A673 (cell line): Measurements from ENCODE around the gene CASQ2. TPM values are rescaled to one million over a fixed set of nuclear protein-coding genes. Genes with fewer than 3 reads are reported as not detected.

Experiments used
- BruUV-seq: library from RNA; stranded (reverse); fragments of 400-500 nt; replicated peaks from 2 replicates; lab custom pipeline; 2021; lab: Mats Ljungman, UMichigan
- CTCF ChIA-PET: fragments of 300-600 bp; sonication (Branson Sonifier 250); formaldehyde crosslinking; loops from one replicate; lab custom pipeline; 2022; ENCODE audit warnings: antibody characterized with exemption; lab: Charles Lee
- POLR2A ChIA-PET: fragments of 300-600 bp; sonication (Branson Sonifier 250); formaldehyde crosslinking; loops from one replicate; lab custom pipeline; 2022; ENCODE audit warnings: antibody characterized with exemption; ENCODE audit not compliant: low non-redundant PET; lab: Charles Lee
- DNase-seq: peaks from one replicate; pipeline ENCODE4 v3.0.0-alpha.2; 2015; ENCODE audit warnings: low spot score
- H3K27ac ChIP-seq: fragments of 200-600 bp; sonication (generic); 2 replicates; pipeline ENCODE4 v1.5.1; 2016; ENCODE audit warnings: mixed run types, low read depth, mild to moderate bottlenecking, mixed read lengths, antibody characterized with exemption, low read length; ENCODE audit not compliant: poor library complexity, severe bottlenecking
- H3K27me3 ChIP-seq: fragments of 200-600 bp; sonication (generic); replicated peaks from 2 replicates; pipeline ENCODE4 v1.6.1; 2017; ENCODE audit warnings: mixed run types, low read depth, mild to moderate bottlenecking, mixed read lengths, antibody characterized with exemption, low read length; ENCODE audit not compliant: insufficient read depth, poor library complexity
- H3K36me3 ChIP-seq: fragments of 200-600 bp; sonication (generic); 2 replicates; pipeline ENCODE4 v1.6.1; 2016; ENCODE audit warnings: mixed run types, mild to moderate bottlenecking, mixed read lengths, antibody characterized with exemption, low read length; ENCODE audit not compliant: insufficient read depth, poor library complexity, severe bottlenecking
- H3K4me1 ChIP-seq: fragments of 200-600 bp; sonication (generic); 2 replicates; pipeline ENCODE4 v1.6.1; 2017; ENCODE audit warnings: mixed run types, mild to moderate bottlenecking, mixed read lengths, antibody characterized with exemption, low read length; ENCODE audit not compliant: insufficient read depth, poor library complexity, severe bottlenecking
- H3K4me3 ChIP-seq: fragments of 200-600 bp; sonication (generic); 2 replicates; pipeline ENCODE4 v1.5.1; 2016; ENCODE audit warnings: low read depth, mixed run types, mild to moderate bottlenecking, mixed read lengths, low read length; ENCODE audit not compliant: poor library complexity, severe bottlenecking
- H3K9me3 ChIP-seq: fragments of 200-600 bp; sonication (generic); 2 replicates; pipeline ENCODE4 v1.6.1; 2016; ENCODE audit warnings: mixed run types, low read depth, mild to moderate bottlenecking, mixed read lengths, antibody characterized with exemption, low read length; ENCODE audit not compliant: poor library complexity, severe bottlenecking
- EZH2 ChIP-seq: fragments of 200-600 bp; sonication (generic); IDR thresholded peaks from 2 replicates; pipeline ENCODE4 v1.6.1; 2017; ENCODE audit warnings: borderline replicate concordance, low read depth, mild to moderate bottlenecking, mixed read lengths, antibody characterized with exemption, low read length; ENCODE audit not compliant: poor library complexity, severe bottlenecking
- intact Hi-C: fragments of 100-400 bp; cut with micrococcal nuclease; formaldehyde crosslinking; loops from one replicate; pipeline ENCODE4 v1.10.0; 2022; ENCODE audit not compliant: unreplicated experiment
- total RNA-seq: library from RNA; stranded (reverse); gene quantifications from 2 replicates; pipeline ENCODE4 v1.2.3, GENCODE V29; 2021
- TF ChIP-seq, protein P1 (sequence below): fragments of 300-800, 200-600 bp; sonication (generic); conservative IDR thresholded peaks from 2 replicates; pipeline ENCODE4 v1.5.1; 2017; ENCODE audit warnings: low read depth, mild to moderate bottlenecking, antibody characterized with exemption, low read length, moderate library complexity, mixed read lengths

The CASQ2 gene
- total RNA-seq, 1 experiment from 2014 or later, result 0.52 TPM

DNA sequence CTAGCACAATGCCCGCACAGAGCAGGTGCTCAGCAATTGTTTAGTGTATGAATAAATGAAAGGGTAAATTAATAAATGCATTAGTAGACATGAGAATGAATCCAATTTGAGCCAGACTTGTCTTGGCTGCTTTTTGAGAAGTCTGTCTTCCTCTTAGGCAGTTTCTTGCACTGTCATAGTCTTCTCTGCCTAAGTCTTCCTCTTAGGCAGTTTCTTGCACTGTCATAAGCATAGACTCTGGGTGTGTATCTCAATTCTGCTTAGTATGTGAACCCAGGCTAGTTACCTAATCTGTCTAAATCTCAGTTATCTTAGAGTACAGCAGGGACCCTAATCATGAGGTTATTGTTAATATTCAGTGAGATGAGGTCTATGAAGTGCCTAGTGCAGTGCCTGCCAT is 45.2 kb upstream of the CASQ2 start:
- BruUV-seq, result no TSS peak
- no peaks in the 10 kb centered on the region for H3K9me3 ChIP-seq
- POLR2A ChIA-PET, result no interaction called here
- no peaks in the 10 kb centered on the region for H3K36me3 ChIP-seq
- intact Hi-C loops, result no loop called here
- no peaks in the 10 kb centered on the region for H3K4me1 ChIP-seq
- no peak overlapping the region for H3K4me3 ChIP-seq
- TF ChIP-seq EZH2, result no peak
- TF ChIP-seq, protein P1, sequence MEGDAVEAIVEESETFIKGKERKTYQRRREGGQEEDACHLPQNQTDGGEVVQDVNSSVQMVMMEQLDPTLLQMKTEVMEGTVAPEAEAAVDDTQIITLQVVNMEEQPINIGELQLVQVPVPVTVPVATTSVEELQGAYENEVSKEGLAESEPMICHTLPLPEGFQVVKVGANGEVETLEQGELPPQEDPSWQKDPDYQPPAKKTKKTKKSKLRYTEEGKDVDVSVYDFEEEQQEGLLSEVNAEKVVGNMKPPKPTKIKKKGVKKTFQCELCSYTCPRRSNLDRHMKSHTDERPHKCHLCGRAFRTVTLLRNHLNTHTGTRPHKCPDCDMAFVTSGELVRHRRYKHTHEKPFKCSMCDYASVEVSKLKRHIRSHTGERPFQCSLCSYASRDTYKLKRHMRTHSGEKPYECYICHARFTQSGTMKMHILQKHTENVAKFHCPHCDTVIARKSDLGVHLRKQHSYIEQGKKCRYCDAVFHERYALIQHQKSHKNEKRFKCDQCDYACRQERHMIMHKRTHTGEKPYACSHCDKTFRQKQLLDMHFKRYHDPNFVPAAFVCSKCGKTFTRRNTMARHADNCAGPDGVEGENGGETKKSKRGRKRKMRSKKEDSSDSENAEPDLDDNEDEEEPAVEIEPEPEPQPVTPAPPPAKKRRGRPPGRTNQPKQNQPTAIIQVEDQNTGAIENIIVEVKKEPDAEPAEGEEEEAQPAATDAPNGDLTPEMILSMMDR, result no peak
- CTCF ChIA-PET, result no interaction called here
- H3K27me3 ChIP-seq, result no peaks in the 10 kb centered on the region
- no peak for DNase-seq
- H3K27ac ChIP-seq, result no peak overlapping the region

DNA sequence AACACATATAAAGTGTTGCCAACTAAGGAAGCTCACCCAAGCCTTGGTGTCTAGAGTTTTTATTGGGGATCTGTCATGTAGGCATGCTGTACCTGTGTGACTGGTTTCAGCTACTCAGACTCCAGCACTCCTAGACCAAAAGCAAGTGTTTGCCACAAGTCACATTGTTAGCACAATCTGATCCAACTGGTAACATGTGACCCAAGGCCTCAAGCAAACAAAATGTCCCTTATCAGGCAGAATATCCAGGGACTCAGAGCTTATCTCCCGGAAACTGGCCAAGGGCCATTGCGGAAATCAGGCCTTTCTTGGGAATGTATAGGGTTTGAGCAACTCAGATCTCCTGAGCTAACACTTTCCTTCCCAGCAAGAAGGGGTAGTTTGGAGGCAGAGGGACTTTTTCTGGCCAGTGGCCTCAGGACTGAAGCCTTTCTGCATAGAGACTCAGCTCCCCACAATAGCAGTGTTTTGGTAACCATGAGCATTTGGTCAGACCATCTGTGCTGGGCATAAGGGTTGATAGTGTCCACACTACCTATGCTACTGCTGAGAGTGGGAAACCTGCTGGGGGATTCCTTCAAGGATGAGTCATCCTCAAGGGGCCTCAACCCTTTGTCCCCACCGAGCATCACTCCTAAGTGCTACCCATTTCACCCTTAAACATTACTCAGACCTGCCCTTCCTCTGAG is 42.8 kb upstream of the CASQ2 start:
- TF ChIP-seq EZH2, result no peak
- TF ChIP-seq, protein P1, result no peak
- no peak for DNase-seq
- no peaks in the 10 kb centered on the region for H3K27me3 ChIP-seq
- intact Hi-C loops, result no loop called here
- BruUV-seq, result no TSS peak
- H3K36me3 ChIP-seq, result no peaks in the 10 kb centered on the region
- H3K9me3 ChIP-seq, result no peaks in the 10 kb centered on the region
- no peak overlapping the region for H3K4me3 ChIP-seq
- CTCF ChIA-PET, result interaction anchor here (0.6 kb wide), 1 partner anchor 24 kb away, joined by 3 read pairs; no protein-coding TSS in a partner anchor
- H3K4me1 ChIP-seq, result no peaks in the 10 kb centered on the region
- POLR2A ChIA-PET, result no interaction called here
- H3K27ac ChIP-seq, result no peak overlapping the region

DNA sequence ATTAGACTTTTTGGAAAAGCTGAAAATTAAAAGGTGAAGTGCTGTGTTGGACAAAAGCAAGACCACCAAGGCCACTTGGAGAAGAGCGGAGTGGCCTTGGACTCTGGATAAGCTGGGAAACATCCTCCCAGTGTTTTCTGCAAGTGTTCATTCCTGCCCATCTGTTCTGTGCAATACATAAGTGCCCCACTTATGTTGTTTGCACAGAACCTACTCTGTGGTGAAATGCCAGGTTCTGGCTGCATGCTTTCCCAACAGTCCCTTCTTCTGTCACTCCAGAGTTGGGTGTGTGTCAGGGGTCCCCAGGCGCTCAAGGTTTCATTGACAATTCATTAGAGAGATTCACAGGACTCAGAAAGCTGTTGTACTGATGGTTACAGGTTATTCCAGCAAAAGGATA is 42.1 kb upstream of the CASQ2 start:
- ChIA-PET POLR2A (no interaction called here), CTCF (no interaction called here)
- Histone ChIP-seq H3K4me3 (no peak overlapping the region), H3K4me1 (no peaks in the 10 kb centered on the region), H3K9me3 (no peaks in the 10 kb centered on the region), H3K36me3 (no peaks in the 10 kb centered on the region), H3K27me3 (no peaks in the 10 kb centered on the region), H3K27ac (no peak overlapping the region)
- no TSS peak for BruUV-seq
- intact Hi-C loops, result no loop called here
- no peak for TF ChIP-seq EZH2
- TF ChIP-seq, protein P1, result no peak
- no peak for DNase-seq
